Raji (cell line): Measurements from ENCODE around the gene LMBRD1.

Source experiments
- POLR2A ChIP-seq: IDR thresholded peaks from 2 replicates; pipeline ENCODE4 v1.6.1; 2011; ENCODE audit warnings: low read depth, low read length, control low read depth; ENCODE audit not compliant: insufficient read depth

The LMBRD1 gene

DNA sequence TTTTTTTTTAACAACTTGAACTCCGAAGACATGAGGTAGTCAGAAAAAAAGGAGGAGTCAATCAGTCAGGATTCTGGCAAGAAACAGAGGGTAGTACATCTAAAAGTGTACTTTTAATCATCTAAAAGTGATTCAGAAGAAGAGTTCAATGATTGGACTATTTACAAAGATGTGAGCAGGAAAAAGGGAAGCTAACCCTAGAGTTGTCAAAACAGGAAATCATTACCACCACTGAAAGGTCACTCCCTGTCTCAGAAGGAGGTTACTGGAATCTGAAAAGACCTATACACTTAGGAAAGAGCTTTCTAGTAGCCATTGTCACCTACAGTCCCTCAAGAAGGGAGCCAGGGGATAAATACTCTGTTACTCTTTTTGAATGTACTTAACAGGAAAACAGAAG, 16.7 kb upstream of the LMBRD1 start:
- TF ChIP-seq POLR2A, result no peak

DNA sequence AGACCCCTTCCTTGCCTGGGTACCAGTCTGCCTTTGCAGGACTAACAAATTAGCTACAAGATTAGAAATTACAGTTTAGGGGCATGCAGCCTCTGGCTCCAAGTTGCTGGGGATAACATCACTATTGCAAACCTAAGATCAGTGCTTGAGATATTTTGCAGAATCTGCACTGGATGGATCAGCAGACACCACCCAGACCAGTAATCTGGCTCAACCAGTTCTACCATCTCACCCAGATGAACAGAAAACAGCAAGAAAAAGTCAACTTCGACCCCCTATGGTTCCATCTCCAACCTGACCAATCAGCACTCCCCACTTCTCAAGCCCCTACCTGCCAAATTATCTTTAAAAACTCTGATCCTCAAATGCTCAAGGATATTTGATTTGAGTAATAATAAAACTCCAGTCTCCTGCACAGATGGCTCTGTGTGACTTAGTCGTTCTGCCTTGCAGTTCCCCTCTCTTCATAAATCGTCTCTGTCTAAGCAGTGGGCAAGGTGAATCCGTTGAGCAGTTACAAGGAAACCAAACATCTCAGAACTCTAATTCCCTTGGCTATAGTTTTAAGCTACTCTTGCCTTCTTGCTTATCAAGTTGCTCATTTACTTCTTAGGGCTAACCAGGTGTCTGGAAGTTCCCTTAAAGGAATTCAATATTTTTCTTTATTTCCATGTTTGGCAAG, 16.1 kb upstream of the LMBRD1 start:
- no peak for TF ChIP-seq POLR2A

- TF ChIP-seq POLR2A, result no peak
Observed at GRCh38 chr6:69802995-69803394, 6.2 kb upstream of the LMBRD1 start.

DNA sequence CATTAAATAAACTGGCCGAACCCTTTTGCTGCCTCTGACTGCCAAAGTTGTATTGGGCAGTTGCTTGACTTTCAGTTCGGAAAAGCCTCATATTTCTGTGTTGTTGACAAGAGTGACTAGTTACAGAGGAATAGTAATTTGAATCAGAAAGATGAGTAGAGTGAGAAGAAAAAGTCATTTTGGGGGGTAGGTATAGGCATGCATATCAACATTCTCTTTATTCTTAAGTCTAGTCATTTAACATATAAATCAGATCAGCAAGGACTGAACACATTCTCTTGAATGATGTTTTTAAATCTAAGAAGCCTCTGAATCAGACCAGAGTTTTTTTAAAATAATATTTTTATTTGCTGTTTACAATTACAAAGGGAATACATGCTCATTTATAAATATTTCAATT, 4.9 kb upstream of the LMBRD1 start:
- no peak for TF ChIP-seq POLR2A

DNA sequence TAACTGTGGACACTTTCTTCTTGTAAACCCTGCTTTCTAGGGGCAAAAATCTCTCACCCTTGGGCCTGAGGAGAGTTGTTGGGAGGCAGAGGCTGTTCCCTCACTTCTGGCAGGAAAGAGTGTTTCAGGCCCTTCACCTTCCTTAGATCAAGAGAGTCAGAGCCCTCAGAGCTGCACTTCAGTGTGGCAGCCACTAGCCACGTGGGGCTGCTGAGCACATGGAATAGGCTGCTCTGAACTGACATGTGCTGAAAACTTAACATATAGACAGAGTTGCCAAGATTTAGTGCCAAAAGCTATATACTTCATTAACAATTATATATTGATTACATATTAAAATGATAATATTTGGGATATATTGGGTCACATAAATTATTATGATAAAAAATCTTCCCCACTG, 4.4 kb upstream of the LMBRD1 start:
- no peak for TF ChIP-seq POLR2A

DNA sequence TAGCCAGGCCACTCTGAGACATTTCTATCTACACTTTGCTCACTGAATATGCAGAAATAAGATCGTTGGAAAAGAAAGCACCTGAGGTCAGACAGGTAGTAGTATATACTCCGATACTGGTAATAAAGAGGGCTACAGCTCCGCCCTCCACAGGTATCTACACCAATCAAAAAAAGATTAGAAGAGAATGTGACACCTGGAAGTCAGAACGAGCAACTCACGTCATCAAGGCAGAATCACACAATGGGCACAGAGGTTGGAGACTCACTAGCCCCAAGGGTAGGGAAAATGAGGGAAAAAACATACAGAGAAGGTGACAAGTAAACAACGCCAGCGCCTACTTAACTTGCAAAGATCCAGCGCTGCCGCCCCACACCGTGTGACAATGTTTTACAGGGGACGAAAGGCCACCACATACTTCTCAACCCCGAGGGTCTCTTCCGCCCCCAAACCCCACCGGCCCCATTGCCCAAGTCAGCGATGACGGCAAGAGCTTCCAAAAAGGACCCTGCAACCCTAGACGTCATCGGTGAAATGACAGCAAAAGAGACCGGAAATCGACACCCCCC, 653 bp downstream of the LMBRD1 start:
- TF ChIP-seq POLR2A, result no peak; the same call in none of the 2 replicates

GRCh38 chr6:69795469-69796072, 1.2 kb downstream of the LMBRD1 start:
- TF ChIP-seq POLR2A, result no peak

- no peak for TF ChIP-seq POLR2A
Observed at GRCh38 chr6:69792292-69792691, 4.5 kb downstream of the LMBRD1 start.

DNA sequence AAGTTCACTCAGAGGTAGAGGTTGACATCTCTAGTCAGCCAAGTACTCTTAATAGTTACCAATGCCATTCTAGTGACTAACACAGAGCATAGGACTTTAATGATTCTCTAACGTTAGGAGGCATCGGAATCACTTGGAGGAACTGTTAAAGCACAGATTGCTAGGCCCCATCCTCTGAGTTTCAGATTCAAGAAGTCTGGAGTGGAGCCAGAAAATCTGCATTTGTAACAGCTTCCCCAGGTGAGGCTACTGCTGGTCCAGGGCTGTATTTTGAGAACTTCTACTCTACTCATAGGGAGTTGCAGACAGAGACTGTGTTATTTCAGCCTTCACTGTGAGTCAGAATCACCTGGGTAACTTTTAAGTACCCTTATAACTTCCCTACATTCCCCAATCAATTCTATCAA, 5.7 kb downstream of the LMBRD1 start:
- TF ChIP-seq POLR2A, result no peak

- no peak for TF ChIP-seq POLR2A
Observed at GRCh38 chr6:69790629-69791028, 6.2 kb downstream of the LMBRD1 start.

DNA sequence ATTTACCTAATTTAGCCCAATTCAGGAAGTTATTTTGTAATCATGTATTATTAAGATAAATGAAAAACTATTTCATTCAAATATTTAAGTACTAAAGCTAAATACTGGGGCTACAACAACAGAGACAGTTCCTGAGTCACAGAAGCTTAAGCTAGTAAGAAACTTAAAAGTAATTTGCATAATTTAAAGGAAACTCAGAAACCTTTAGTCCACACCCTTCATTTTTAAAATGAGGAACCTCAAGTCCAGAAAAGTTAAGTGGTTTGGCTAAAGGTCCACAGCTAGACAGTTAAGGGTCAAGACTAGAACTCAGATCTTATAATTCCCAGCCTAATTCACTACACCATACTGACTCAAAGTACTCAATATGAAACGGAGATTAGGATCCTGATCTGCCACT, 7.2 kb downstream of the LMBRD1 start:
- no peak for TF ChIP-seq POLR2A

DNA sequence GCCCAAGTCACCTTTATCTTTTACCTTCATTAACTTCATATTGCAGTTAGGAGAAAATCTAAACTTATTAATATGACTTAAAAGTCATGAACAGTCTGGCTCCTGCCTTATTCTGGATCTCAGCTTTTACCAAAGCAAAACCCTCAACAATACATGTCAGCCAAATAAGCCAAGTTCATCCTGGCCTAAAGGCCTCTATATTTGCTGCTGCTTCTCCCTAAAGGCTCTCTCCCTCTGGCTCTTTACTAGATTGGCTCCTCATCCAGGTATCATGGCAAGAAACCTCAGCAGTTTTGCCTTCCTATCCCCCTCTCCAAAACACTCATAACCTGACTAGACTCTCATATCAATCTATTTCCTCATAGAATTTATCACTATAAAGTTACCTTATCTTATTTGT, 11.1 kb downstream of the LMBRD1 start:
- no peak for TF ChIP-seq POLR2A

DNA sequence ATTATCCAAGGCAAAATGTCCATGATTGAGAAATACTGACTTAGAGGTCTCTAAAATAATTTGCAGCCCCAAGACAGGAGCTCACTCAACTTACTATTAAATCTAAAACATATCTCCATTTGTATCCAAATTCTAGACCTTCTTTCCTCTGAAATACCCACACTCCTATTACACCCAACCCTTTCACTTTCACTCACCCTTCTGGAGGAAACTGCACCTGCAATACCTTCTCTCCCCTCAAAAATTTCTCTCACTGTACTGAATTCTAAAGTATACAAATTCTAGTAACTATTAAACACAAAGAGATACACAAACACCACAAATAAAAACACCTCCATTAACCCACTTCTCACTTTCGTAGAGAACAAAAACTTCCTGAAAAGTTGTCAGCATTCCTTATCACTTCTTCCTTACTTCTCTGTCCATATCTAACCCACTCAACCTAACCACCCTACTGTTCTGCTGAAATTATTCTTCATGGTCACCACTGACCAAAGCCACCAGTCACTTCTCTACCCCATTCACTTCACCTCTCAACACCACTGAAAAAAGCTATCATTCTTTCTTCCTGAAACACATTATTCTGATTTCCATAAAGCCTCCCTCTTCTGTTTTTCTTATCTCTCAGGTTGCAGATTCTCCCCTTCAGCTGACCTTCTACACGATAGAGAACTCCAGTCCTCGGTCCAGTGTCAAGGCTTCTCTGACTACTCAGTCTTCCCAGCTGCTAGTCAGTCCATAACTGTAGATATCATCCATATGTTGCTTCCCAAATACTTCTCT, 12.0 kb downstream of the LMBRD1 start:
- no peak for TF ChIP-seq POLR2A

- TF ChIP-seq POLR2A, result no peak
Observed at GRCh38 chr6:69783108-69783507, 13.7 kb downstream of the LMBRD1 start.

GRCh38 chr6:69780585-69781178, 16.1 kb downstream of the LMBRD1 start:
- TF ChIP-seq POLR2A, result no peak
